PFSK-1 (cell line): ENCODE data around the gene PRMT2.

Source experiments
- FOXP2 ChIP-seq: optimal IDR thresholded peaks from 2 replicates; pipeline ENCODE3; 2011; ENCODE audit warnings: borderline replicate concordance, control low read depth, inconsistent platforms; ENCODE audit not compliant: insufficient read depth; ENCODE audit errors: extremely low read length, extremely low read depth
- POLR2AphosphoS5 ChIP-seq: IDR thresholded peaks from 2 replicates; pipeline ENCODE4 v1.6.1; 2012; ENCODE audit warnings: low read depth, mild to moderate bottlenecking, control low read depth, low read length, moderate library complexity
- SIN3A ChIP-seq: IDR thresholded peaks from 2 replicates; pipeline ENCODE4 v1.6.1; 2012; ENCODE audit warnings: mild to moderate bottlenecking, low read length, moderate library complexity, borderline replicate concordance; ENCODE audit not compliant: insufficient read depth
- TAF1 ChIP-seq: IDR thresholded peaks from 2 replicates; pipeline ENCODE4 v1.6.1; 2012; ENCODE audit warnings: low read length, control low read depth, borderline replicate concordance; ENCODE audit not compliant: insufficient read depth
- TF ChIP-seq, protein P1 (sequence below), 2 experiments: IDR thresholded peaks; 2 replicates each; pipeline versions ENCODE4 v1.6.1 to v1.8.0; 2011 to 2012; ENCODE audit warnings: low read depth in 2 of 2, low read length in 2 of 2, control low read depth in 1 of 2, inconsistent platforms in 1 of 2, mild to moderate bottlenecking in 1 of 2, moderate library complexity in 1 of 2; ENCODE audit not compliant: insufficient read depth in 1 of 2

The PRMT2 gene

DNA sequence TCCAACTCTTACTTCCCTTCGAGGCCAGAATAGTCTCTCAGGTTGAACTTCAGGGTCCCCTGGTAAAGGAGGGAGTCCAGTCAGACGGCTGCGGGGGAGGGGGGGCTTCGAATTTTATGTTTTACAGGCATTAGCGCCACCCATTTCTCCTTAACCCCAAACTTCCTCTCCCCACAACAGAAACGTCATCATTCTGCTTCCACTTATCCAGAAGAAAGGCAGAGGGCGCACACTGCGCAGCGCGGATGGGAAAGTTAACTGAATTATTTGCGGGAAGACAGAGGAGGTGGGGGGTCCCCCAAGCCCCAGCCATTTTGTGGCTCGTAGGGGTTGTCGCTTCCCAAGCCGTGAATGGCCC is 529 bp upstream of the PRMT2 start:
- no peak for TF ChIP-seq TAF1
- no peak for TF ChIP-seq SIN3A
- TF ChIP-seq POLR2AphosphoS5, result no peak
- TF ChIP-seq FOXP2, result no peak
- TF ChIP-seq, protein P1, sequence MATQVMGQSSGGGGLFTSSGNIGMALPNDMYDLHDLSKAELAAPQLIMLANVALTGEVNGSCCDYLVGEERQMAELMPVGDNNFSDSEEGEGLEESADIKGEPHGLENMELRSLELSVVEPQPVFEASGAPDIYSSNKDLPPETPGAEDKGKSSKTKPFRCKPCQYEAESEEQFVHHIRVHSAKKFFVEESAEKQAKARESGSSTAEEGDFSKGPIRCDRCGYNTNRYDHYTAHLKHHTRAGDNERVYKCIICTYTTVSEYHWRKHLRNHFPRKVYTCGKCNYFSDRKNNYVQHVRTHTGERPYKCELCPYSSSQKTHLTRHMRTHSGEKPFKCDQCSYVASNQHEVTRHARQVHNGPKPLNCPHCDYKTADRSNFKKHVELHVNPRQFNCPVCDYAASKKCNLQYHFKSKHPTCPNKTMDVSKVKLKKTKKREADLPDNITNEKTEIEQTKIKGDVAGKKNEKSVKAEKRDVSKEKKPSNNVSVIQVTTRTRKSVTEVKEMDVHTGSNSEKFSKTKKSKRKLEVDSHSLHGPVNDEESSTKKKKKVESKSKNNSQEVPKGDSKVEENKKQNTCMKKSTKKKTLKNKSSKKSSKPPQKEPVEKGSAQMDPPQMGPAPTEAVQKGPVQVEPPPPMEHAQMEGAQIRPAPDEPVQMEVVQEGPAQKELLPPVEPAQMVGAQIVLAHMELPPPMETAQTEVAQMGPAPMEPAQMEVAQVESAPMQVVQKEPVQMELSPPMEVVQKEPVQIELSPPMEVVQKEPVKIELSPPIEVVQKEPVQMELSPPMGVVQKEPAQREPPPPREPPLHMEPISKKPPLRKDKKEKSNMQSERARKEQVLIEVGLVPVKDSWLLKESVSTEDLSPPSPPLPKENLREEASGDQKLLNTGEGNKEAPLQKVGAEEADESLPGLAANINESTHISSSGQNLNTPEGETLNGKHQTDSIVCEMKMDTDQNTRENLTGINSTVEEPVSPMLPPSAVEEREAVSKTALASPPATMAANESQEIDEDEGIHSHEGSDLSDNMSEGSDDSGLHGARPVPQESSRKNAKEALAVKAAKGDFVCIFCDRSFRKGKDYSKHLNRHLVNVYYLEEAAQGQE (IDR thresholded peaks at IDR 0.05; ENCODE audit: insufficient read depth in 1 of 2, low read depth in 2 of 2, low read length in 2 of 2), result no peak

DNA sequence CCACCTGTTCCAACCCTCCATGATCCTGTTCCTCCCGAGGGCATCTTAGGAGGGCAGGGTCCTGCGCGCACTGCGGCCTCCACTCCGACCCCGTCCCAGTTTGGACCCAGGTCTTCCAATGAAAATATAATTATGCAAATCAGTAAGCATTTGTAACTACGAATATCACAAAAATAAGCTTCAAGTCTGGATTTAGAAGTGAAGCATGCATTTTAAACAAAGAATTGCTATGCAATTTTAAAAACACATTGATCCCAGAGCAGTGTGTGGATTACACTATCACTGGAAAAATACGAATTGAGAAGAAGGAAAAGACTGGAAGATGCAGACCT is 673 bp downstream of the PRMT2 start:
- no peak for TF ChIP-seq POLR2AphosphoS5
- no peak for TF ChIP-seq TAF1
- TF ChIP-seq FOXP2, result no peak
- no peak for TF ChIP-seq SIN3A
- TF ChIP-seq, protein P1 (IDR thresholded peaks at IDR 0.05; ENCODE audit: insufficient read depth in 1 of 2, low read depth in 2 of 2, low read length in 2 of 2), result no peak

GRCh38 chr21:46636550-46637285 is 1.2 kb downstream of the PRMT2 start:
- no peak for TF ChIP-seq TAF1
- TF ChIP-seq FOXP2, result no peak
- TF ChIP-seq POLR2AphosphoS5, result no peak
- TF ChIP-seq, protein P1 (IDR thresholded peaks at IDR 0.05; ENCODE audit: insufficient read depth in 1 of 2, low read depth in 2 of 2, low read length in 2 of 2), result no peak
- TF ChIP-seq SIN3A, result no peak

DNA sequence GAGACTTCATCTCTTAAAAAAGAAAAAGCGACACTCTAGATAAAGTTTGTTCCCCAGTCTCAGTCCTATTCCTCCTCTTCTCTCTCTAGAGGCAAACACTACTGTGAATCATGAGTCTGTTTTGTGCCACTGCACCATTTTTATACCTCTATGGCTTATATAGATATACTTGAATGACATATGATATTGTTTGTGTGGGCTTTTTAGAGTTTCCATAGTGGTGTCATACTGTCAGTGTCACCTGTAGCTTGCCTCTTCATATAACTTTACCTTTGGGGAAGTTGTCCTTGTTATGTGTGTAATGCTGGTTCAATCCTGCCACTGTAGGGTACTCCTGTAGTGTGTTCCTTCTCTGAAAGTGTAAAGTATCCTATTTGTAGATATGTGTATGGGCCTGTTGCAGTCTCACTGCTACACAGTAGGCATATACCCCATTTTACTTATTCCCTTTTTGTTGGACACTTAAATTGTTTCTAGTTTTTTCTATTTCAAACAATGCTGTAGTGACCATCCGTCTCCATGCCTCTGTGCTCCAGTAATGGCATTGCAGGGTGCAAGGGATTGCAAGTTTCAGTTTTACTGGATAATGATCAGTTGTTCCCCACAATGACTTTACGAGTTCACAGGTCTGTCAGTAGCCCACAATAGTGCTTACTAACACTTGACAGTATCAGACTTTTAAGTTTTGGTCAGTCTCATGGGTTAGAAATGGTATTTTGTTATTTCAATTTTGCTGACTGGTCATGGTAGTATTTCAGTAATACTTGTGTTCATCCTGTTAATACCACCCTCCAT is 2.7 kb downstream of the PRMT2 start:
- no peak for TF ChIP-seq TAF1
- TF ChIP-seq, protein P1 (IDR thresholded peaks at IDR 0.05; ENCODE audit: insufficient read depth in 1 of 2, low read depth in 2 of 2, low read length in 2 of 2), result no peak
- no peak for TF ChIP-seq FOXP2
- no peak for TF ChIP-seq POLR2AphosphoS5
- TF ChIP-seq SIN3A, result no peak
